Breast epithelium (tissue), 3 donors: Measurements from ENCODE around the gene SDK1.

ENCODE experiments used
- POLR2A ChIP-seq: fragments of 450-650 bp; IDR thresholded peaks from one replicate; pipeline ENCODE4 v1.6.1; 2016; ENCODE audit warnings: antibody characterized with exemption, mild to moderate bottlenecking, moderate library complexity
- POLR2AphosphoS5 ChIP-seq, 3 donors: sonication (generic); formaldehyde crosslinking; IDR thresholded peaks; one replicate each; pipeline ENCODE4 v1.6.1; 2017; ENCODE audit warnings: antibody characterized with exemption in 3 of 3
- TF ChIP-seq, protein P1 (sequence below), 3 donors: fragments of 450-650 bp; IDR thresholded peaks; one replicate each; pipeline ENCODE4 v1.5.1; 2016 to 2017; ENCODE audit warnings: antibody characterized with exemption in 3 of 3, mild to moderate bottlenecking in 3 of 3, moderate library complexity in 3 of 3

DNA sequence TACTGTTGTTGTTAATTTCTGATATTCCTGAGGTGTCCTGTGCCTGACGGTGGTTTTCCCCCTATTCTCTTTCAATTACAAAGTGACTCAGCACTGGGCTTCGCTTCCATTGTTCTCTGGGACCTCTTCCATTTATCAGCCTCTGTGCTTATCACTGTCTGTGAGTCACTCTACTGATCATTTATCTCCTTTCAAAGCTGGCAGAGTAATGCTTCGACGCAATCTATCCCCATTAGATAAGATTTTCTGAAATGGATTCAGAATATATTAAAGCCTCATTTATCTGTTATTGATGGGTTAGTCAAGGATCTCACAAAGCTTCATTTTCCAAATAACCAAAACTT lies 679.2 kb downstream of the SDK1 start:
- TF ChIP-seq, protein P1, sequence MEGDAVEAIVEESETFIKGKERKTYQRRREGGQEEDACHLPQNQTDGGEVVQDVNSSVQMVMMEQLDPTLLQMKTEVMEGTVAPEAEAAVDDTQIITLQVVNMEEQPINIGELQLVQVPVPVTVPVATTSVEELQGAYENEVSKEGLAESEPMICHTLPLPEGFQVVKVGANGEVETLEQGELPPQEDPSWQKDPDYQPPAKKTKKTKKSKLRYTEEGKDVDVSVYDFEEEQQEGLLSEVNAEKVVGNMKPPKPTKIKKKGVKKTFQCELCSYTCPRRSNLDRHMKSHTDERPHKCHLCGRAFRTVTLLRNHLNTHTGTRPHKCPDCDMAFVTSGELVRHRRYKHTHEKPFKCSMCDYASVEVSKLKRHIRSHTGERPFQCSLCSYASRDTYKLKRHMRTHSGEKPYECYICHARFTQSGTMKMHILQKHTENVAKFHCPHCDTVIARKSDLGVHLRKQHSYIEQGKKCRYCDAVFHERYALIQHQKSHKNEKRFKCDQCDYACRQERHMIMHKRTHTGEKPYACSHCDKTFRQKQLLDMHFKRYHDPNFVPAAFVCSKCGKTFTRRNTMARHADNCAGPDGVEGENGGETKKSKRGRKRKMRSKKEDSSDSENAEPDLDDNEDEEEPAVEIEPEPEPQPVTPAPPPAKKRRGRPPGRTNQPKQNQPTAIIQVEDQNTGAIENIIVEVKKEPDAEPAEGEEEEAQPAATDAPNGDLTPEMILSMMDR (IDR thresholded peaks at IDR 0.05) = no peak
- TF ChIP-seq POLR2A = no peak
- TF ChIP-seq POLR2AphosphoS5 (IDR thresholded peaks at IDR 0.05) = no peak
